MM.1S (cell line): ENCODE data around the gene ABHD12.

Experiments used
- DNase-seq: peaks from one replicate; pipeline ENCODE4 v3.0.0-alpha.2; 2015
- H2AFZ ChIP-seq: fragments of 300-600 bp; sonication (generic); 2 replicates; pipeline ENCODE4 v1.6.0; 2016; ENCODE audit warnings: antibody characterized with exemption, low read length
- H3F3A ChIP-seq: fragments of 300-600 bp; sonication (generic); 2 replicates; pipeline ENCODE4 v1.6.1; 2016; ENCODE audit warnings: mild to moderate bottlenecking, antibody characterized with exemption, low read length, moderate library complexity, mixed read lengths; ENCODE audit not compliant: insufficient read depth
- H3K27ac ChIP-seq: fragments of 300-600 bp; sonication (generic); 2 replicates; pipeline ENCODE4 v1.5.1; 2016; ENCODE audit warnings: mild to moderate bottlenecking, low read length
- H3K27me3 ChIP-seq: fragments of 300-600 bp; sonication (generic); replicated peaks from 2 replicates; pipeline ENCODE4 v1.6.0; 2016; ENCODE audit warnings: low read length; ENCODE audit not compliant: insufficient read depth
- H3K36me3 ChIP-seq: fragments of 300-600 bp; sonication (generic); replicated peaks from 2 replicates; pipeline ENCODE4 v1.6.1; 2016; ENCODE audit warnings: mild to moderate bottlenecking, low read length, mixed read lengths; ENCODE audit not compliant: insufficient read depth
- H3K4me1 ChIP-seq: fragments of 300-600 bp; sonication (generic); 2 replicates; pipeline ENCODE4 v1.6.1; 2016; ENCODE audit warnings: low read length, mixed read lengths
- H3K4me2 ChIP-seq: fragments of 300-600 bp; sonication (generic); 2 replicates; pipeline ENCODE4 v1.6.0; 2016; ENCODE audit warnings: low read depth, low read length
- H3K4me3 ChIP-seq: fragments of 300-600 bp; sonication (generic); 2 replicates; pipeline ENCODE4 v1.5.1; 2016; ENCODE audit warnings: low read length, mixed read lengths
- H3K79me2 ChIP-seq: fragments of 300-600 bp; sonication (generic); 2 replicates; pipeline ENCODE4 v1.6.1; 2016; ENCODE audit warnings: mixed run types, low read length, mixed read lengths
- H3K9ac ChIP-seq: fragments of 300-600 bp; sonication (generic); 2 replicates; pipeline ENCODE4 v1.6.1; 2016; ENCODE audit warnings: low read length, mixed read lengths
- H3K9me2 ChIP-seq: fragments of 300-600 bp; sonication (generic); replicated peaks from 2 replicates; pipeline ENCODE4 v1.6.1; 2016; ENCODE audit warnings: mild to moderate bottlenecking, low read length, mixed read lengths; ENCODE audit not compliant: insufficient read depth
- H3K9me3 ChIP-seq: fragments of 300-600 bp; sonication (generic); replicated peaks from 2 replicates; pipeline ENCODE4 v1.6.1; 2016; ENCODE audit warnings: mild to moderate bottlenecking, low read length, mixed read lengths; ENCODE audit not compliant: insufficient read depth
- H4K20me1 ChIP-seq: fragments of 300-600 bp; sonication (generic); 2 replicates; pipeline ENCODE4 v1.6.1; 2016; ENCODE audit warnings: mild to moderate bottlenecking, low read length, moderate library complexity, mixed read lengths; ENCODE audit not compliant: insufficient read depth
- CTCF ChIP-seq: fragments of 300-600 bp; sonication (generic); IDR thresholded peaks from 2 replicates; pipeline ENCODE4 v1.5.1; 2016; ENCODE audit warnings: antibody characterized with exemption, low read length, mixed read lengths
- EZH2 ChIP-seq: fragments of 300-600 bp; sonication (generic); optimal IDR thresholded peaks from 2 replicates; pipeline ENCODE3; 2017; ENCODE audit warnings: low read depth, mild to moderate bottlenecking, antibody characterized with exemption, low read length, mixed read lengths
- EZH2phosphoT487 ChIP-seq: fragments of 300-600 bp; sonication (generic); IDR thresholded peaks from 2 replicates; pipeline ENCODE4 v1.6.1; 2018; ENCODE audit warnings: antibody characterized with exemption, low read length

ABHD12 gene

GRCh38 chr20:25254986-25255680 is 135.5 kb downstream of the ABHD12 start:
- Histone ChIP-seq H2AFZ (no peak overlapping the region), H3K9me3 (no peaks in the 10 kb centered on the region), H3K9ac (no peak overlapping the region), H3K4me2 (no peak overlapping the region), H3F3A (no peaks in the 10 kb centered on the region), H3K27ac (no peak overlapping the region), H3K9me2 (no peaks in the 10 kb centered on the region), H4K20me1 (no peaks in the 10 kb centered on the region), H3K27me3 (no peaks in the 10 kb centered on the region), H3K36me3 (peaks cover 3% of the 10 kb centered on the region; the same call in 1 of the 2 replicates), H3K79me2 (peaks cover 94% of the 10 kb centered on the region), H3K4me1 (peaks cover 5% of the 10 kb centered on the region; the same call in 1 of the 2 replicates), H3K4me3 (no peak overlapping the region)
- no peak for DNase-seq
- TF ChIP-seq CTCF (no peak), EZH2 (no peak), EZH2phosphoT487 (no peak)

GRCh38 chr20:25254571-25254970 is 136.1 kb downstream of the ABHD12 start:
- no peaks in the 10 kb centered on the region for H3K9me3 ChIP-seq
- no peaks in the 10 kb centered on the region for H3K9me2 ChIP-seq
- H4K20me1 ChIP-seq = no peaks in the 10 kb centered on the region
- H3K27ac ChIP-seq = no peak overlapping the region
- H3K9ac ChIP-seq = no peak overlapping the region
- no peak overlapping the region for H3K4me2 ChIP-seq
- H3K4me3 ChIP-seq = no peak overlapping the region
- H2AFZ ChIP-seq = no peak overlapping the region
- no peaks in the 10 kb centered on the region for H3F3A ChIP-seq
- peaks cover 8% of the 10 kb centered on the region; the same call in 1 of the 2 replicates for H3K4me1 ChIP-seq
- peaks cover 3% of the 10 kb centered on the region; the same call in 1 of the 2 replicates for H3K36me3 ChIP-seq
- no peaks in the 10 kb centered on the region for H3K27me3 ChIP-seq
- DNase-seq = no peak
- TF ChIP-seq EZH2phosphoT487 = no peak
- no peak for TF ChIP-seq EZH2
- no peak for TF ChIP-seq CTCF
- peaks cover 95% of the 10 kb centered on the region for H3K79me2 ChIP-seq

- Histone ChIP-seq H3K79me2 (peaks cover 96% of the 10 kb centered on the region), H3K9me2 (no peaks in the 10 kb centered on the region), H3K36me3 (no peaks in the 10 kb centered on the region), H3K4me1 (peaks cover 12% of the 10 kb centered on the region; the same call in 1 of the 2 replicates), H4K20me1 (no peaks in the 10 kb centered on the region), H3K9me3 (no peaks in the 10 kb centered on the region), H3K27me3 (no peaks in the 10 kb centered on the region), H2AFZ (no peak overlapping the region), H3K4me2 (no peak overlapping the region), H3K9ac (no peak overlapping the region), H3K27ac (no peak overlapping the region), H3F3A (no peaks in the 10 kb centered on the region), H3K4me3 (no peak overlapping the region)
- no peak for DNase-seq
- no peak for TF ChIP-seq CTCF
- TF ChIP-seq EZH2 = no peak
- no peak for TF ChIP-seq EZH2phosphoT487
Observed at GRCh38 chr20:25253606-25254275, 136.9 kb downstream of the ABHD12 start.
